GM13977 (cell line): Measurements from ENCODE around the gene GCDH.
"Not testable (repeated sequence)": the region's sequence is repeated elsewhere in the genome, so short reads cannot be mapped to it uniquely, and the experiment has no call there.

Source experiments
- DNase-seq: peaks from one replicate; pipeline ENCODE4 v3.0.0; 2012; ENCODE audit warnings: low spot score
- CTCF ChIP-seq: IDR thresholded peaks from 2 replicates; pipeline ENCODE4 v1.5.1; 2012; ENCODE audit warnings: mild to moderate bottlenecking, control low read depth; ENCODE audit not compliant: insufficient read depth; ENCODE audit errors: extremely low read depth, missing control alignments
- in situ Hi-C: fragments of 300-500 bp; cut with MboI; formaldehyde crosslinking; loops from one replicate; pipeline ENCODE4 v1.12.0; 2022; ENCODE audit warnings: low sequenced_read_pairs, low pct_unique_long_range_greater_than_20kb, mixed read lengths, inconsistent platforms; ENCODE audit not compliant: unreplicated experiment

The GCDH gene

GRCh38 chr19:12912571-12912970, 21.6 kb downstream of the GCDH start:
- no peak for DNase-seq
- no peak for TF ChIP-seq CTCF
- in situ Hi-C loops: no loop called here

GRCh38 chr19:12913011-12913561, 22.1 kb downstream of the GCDH start:
- in situ Hi-C loops: no loop called here
- TF ChIP-seq CTCF: no peak
- DNase-seq: no peak

- DNase-seq: no peak
- in situ Hi-C loops: no loop called here
- TF ChIP-seq CTCF: no peak
Measured at GRCh38 chr19:12913851-12914690, 23.1 kb downstream of the GCDH start.

- in situ Hi-C loops, DNase-seq: not testable (repeated sequence)
Measured at GRCh38 chr19:12915860-12916259, 24.9 kb downstream of the GCDH start.

- no peak for TF ChIP-seq CTCF
- DNase-seq: no peak
- in situ Hi-C loops: no loop called here
Measured at GRCh38 chr19:12918253-12918652, 27.3 kb downstream of the GCDH start.

- TF ChIP-seq CTCF: no peak
- in situ Hi-C loops: no loop called here
- DNase-seq: no peak
Measured at GRCh38 chr19:12921047-12921446, 30.1 kb downstream of the GCDH start.

- in situ Hi-C loops: no loop called here
- DNase-seq: no peak
- no peak for TF ChIP-seq CTCF
Measured at GRCh38 chr19:12922959-12923358, 32.0 kb downstream of the GCDH start.
